Iris pigment epithelial cell (primary cell): ENCODE data around the gene PPP1R1C.

Experiments
- DNase-seq: peaks from one replicate; pipeline ENCODE4 v3.0.0-alpha.2; 2011; ENCODE audit warnings: low read depth

PPP1R1C gene

DNA sequence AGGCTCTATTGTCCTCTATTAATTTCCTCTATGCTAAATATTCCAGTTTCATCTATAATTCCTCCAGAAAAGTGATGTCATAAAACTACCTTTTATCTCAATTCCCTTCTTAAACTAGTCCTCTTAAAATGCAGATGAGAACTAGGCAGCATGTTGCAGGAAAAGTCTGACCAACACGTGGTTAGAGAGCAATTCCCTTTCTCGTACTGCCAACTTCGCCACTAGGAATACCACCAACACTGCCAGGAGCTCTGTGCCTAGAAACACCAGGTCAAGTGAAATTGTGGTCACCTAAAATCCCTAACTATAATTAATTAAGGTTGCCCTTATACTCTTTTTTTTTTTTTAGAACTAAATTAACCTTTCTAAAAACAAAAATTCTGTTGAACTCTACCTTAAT, 127.7 kb downstream of the PPP1R1C start:
- no peak for DNase-seq

DNA sequence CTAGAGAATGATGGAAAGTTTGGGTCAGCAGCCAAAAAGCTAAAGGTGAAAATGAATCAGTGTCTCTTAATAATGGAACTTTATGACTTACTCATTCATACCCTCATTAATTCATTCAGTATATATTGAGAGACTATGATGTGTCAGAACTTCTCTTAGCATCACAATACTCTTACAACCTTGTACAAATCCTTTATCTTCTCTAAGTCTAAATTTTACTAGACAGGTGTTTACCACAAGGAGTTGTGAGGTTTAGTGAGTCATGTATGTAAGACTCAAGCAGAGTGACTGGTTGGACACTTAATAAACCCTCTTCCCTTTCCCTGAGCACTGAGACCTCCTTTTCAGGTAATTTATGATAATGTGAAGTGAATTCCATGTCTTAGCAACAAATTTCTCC, 129.6 kb downstream of the PPP1R1C start:
- DNase-seq, result no peak

- no peak for DNase-seq
Measured at GRCh38 chr2:182116774-182117173, 131.1 kb downstream of the PPP1R1C start.

- DNase-seq, result peak; percentile 31
Measured at GRCh38 chr2:182117196-182117595, 131.5 kb downstream of the PPP1R1C start.

DNA sequence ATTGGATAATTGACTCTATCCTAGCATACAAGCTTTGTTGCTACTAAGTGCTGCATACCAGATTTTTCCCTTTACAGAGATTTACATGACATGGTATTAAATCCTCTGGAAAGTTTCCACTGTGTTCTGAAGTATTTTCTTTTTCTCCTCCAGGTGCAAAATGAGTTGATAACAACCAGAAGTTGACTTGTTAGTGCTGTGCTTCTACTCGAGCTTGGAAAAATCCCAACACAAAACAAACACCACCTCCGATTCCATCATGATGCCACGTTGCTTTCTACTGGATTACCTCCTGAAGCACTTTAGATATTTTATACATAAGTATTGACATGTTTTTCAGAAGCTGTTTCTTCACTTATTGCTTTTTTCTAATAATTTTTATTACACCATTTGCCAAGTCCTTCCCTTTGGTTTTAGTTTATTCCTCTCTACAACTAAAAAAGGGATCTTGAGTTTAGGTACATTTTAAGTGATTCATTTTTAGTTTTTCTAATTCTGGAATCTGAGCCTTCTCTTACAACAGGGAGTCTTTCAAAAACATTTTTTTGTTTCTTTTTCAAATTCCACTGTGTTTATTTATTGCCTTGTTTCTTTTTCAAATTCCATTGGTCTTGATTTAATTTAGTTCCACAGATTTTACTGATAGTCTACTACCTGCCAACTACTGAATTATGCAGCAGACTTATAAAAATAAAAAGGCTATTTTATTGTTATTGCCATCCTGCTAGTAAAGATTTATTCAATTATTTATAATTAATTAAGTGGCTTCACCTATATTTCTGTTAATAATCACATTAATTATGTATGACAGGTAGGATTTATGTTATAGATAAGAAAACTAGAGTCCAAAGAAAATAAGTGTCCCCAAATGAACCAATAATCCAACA, 143.4 kb downstream of the PPP1R1C start:
- no peak for DNase-seq

- DNase-seq, result peak; percentile 14
Measured at GRCh38 chr2:182132605-182133004, 147.0 kb downstream of the PPP1R1C start.

DNA sequence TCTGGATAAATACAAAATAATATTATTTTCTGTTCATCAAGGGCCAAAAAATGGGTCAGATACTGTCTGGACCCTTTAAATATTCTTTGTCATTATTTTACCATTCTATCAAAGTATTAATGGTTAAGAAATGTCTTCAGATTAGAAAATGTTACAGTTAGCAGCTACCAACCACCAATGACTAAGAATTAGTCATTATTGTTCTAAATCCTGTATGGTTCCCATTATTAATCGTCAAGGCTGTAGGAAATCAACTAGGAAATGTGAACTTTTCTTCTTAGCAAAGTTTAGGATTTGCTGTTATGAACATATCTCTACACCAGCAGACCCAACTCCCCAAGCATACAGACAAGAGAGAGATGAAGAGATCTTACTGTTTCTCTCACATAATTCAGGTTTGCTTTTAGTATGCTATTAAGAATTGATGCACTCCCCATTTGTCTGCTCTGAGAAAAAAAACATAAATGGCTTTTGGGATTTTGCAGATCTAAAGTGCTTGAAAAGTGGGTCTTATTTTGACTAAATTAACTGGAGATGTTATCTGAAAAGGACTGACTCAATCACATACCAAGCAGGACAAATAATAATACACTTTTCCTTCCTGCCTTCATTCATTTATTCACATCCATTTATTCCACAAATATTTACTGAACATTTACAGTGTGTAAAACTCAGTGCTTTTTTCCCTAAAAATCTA, 147.7 kb downstream of the PPP1R1C start:
- DNase-seq, result peak; percentile 40

GRCh38 chr2:182134201-182134600, 148.5 kb downstream of the PPP1R1C start:
- DNase-seq, result no peak

- DNase-seq, result peak; percentile 21
Measured at GRCh38 chr2:182142062-182142461, 156.4 kb downstream of the PPP1R1C start.

- peak; percentile 14 for DNase-seq
Measured at GRCh38 chr2:182144041-182144775, 158.6 kb downstream of the PPP1R1C start.

- DNase-seq, result no peak
Measured at GRCh38 chr2:182144776-182145165, 159.1 kb downstream of the PPP1R1C start.

DNA sequence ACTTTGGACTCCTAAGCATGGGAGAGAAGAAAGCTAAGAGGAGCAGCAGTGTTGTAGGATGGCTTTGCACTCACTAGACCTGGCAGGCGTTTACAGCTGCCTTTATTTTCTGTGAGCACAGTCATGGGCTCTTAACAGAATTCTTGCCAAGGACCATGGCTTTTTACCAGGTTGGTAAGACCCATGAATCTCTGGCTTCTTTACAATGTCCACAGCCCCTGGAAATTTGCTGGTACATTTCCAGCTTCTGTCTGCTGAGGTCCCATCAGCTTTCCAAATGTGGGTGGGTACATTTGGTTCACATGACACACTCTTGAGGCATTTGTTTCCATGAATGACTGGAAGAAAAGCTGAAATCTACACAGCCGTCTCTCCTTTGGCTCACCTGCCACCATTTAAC, 162.7 kb downstream of the PPP1R1C start:
- no peak for DNase-seq

- no peak for DNase-seq
Measured at GRCh38 chr2:182163878-182164277, 178.2 kb downstream of the PPP1R1C start.

DNA sequence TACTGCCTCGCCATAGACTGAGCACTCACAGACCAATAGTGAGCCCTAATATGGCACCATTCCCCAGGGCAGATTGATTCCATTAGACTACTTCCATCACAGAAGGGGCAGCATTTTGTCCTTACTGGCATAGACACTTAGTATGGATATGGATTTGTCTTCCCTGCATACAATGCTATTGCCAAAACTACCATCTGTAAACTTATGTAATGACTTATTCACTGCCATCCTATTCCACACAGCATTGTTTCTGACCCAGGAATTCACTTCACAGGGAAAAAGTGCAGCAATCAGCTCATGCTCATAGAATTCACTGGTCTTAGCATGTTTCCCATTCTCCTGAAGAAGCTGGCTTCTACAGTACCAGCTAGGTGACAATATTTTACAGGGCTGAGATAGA, 179.0 kb downstream of the PPP1R1C start:
- no peak for DNase-seq

GRCh38 chr2:182165202-182165601, 179.5 kb downstream of the PPP1R1C start:
- DNase-seq, result no peak

DNA sequence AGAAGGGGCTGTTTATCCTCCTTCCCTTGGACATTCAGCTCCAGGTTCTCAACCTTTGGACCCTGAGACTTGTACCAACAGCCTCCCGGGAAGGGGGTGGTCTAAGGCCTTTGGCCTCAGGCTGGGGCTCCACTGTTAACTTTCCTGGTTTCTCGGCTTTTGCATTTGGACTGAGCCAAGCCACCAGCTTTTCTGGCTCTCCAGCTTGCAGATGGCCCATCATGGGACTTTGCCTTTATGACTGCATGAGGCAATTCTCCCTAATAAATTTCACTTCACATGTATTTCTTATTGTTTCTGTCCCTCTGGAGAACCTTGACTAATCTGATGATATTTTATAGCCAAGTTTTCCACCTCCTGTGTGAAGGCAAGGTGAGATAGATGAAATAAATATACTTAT, 180.8 kb downstream of the PPP1R1C start:
- no peak for DNase-seq

DNA sequence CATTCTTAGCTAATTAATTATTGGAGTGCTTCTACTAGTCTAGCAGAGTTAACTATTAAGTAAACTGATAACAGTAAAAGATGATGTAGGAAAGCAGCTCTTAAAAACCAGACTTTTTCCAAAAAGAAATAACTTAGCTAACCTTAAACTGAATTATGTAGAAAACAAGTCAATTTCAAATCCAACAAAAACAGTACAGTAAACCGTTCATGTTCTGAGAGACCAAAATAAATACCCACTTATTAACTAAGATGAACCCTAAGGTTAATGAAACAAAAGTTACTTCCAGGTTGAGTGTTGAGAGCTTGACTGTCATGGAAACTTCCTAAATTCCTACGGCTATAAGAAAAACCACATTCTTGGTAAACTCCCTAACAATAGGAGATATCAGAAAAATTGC, 181.2 kb downstream of the PPP1R1C start:
- no peak for DNase-seq
